Gastrocnemius medialis (tissue), 4 donors: ENCODE data around the gene TRAP1.

ENCODE experiments used
- CTCF ChIP-seq, 5 experiments: fragments of 450-650 bp in 3 of 5; fragments of 200-600 bp in 2 of 5; sonication (generic) in 2 of 5; IDR thresholded peaks in 4 of 5; conservative IDR thresholded peaks in 1 of 5; 1 replicate in 4 of 5; 2 replicates in 1 of 5; pipeline ENCODE4 v1.5.1; 2016 to 2019; ENCODE audit warnings: antibody characterized with exemption in 5 of 5, mild to moderate bottlenecking in 3 of 5, moderate library complexity in 3 of 5
- POLR2A ChIP-seq, 2 donors: fragments of 450-650 bp; IDR thresholded peaks; one replicate each; pipeline ENCODE4 v1.6.1; 2017; ENCODE audit warnings: antibody characterized with exemption in 2 of 2, mild to moderate bottlenecking in 2 of 2, moderate library complexity in 2 of 2

GRCh38 chr16:3740186-3740585, 22.9 kb upstream of the TRAP1 start:
- no peak for TF ChIP-seq CTCF (IDR thresholded peaks at IDR 0.05 in 4 of 5, conservative IDR thresholded peaks at IDR 0.05 in 1 of 5)
- TF ChIP-seq POLR2A (IDR thresholded peaks at IDR 0.05), result no peak
